Keratinocyte (primary cell): ENCODE data around the gene TMEM150B.

Source experiments
- CTCF ChIP-seq, 3 experiments: IDR thresholded peaks in 1 of 3; conservative IDR thresholded peaks in 1 of 3; optimal IDR thresholded peaks in 1 of 3; 2 replicates in 2 of 3; 3 replicates in 1 of 3; pipeline versions ENCODE3 to v1.5.1; 2011; ENCODE audit warnings: low read length in 3 of 3, mild to moderate bottlenecking in 3 of 3, moderate library complexity in 2 of 3, control low read depth in 1 of 3, inconsistent platforms in 1 of 3; ENCODE audit not compliant: insufficient read depth in 2 of 3; ENCODE audit errors: extremely low read depth in 1 of 3
- EZH2 ChIP-seq: IDR thresholded peaks from one replicate; pipeline ENCODE4 v1.6.1; 2012; ENCODE audit warnings: inconsistent platforms, mild to moderate bottlenecking, low read length, moderate library complexity

DNA sequence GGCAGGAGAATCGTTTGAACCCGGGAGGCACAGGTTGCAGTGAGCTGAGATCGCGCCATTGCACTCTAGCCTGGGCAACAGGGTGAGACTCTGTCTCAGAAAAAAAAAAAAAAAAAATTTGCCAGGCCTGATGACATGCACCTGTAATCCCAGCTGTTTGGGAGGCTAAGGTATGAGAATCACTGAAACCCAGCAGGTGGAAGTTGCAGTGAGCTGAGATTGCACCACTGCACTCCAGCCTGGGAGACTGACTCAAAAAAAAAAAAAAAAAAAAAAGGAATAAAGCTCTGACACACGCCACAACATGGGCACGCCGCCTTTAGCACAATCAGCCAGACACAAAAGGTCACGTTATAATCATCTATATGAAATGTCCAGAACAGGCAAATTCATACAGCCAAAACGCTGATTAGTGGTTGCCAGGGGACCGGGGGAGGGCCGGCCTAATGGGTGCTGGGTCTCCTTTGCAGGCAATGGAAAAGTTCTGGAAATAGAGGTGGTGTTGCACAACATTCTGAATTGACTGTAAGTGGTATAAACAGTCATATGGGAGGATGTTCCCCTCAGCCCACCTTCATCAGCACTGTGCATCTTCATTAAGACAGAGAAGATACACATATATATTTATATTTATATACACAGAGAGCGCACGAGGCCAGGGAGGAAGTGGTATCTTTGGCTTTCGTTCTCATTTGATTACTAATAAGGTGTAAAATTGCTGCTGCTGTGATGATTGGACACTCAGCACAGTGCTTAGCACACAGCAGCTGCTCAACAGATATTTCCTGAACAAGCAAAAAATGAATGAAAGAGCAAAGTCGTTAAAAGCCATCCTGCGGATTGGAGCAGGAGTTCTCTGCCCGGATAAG, 49.1 kb downstream of the TMEM150B start:
- TF ChIP-seq CTCF (optimal IDR thresholded peaks at IDR 0.05 in 1 of 3, IDR thresholded peaks at IDR 0.05 in 1 of 3, conservative IDR thresholded peaks at IDR 0.05 in 1 of 3; ENCODE audit: extremely low read depth in 1 of 3, insufficient read depth in 2 of 3, low read length in 3 of 3) (no peak), EZH2 (no peak)
